Ecto neural progenitor cell (in vitro differentiated cells): ENCODE measurements around the gene FAM120A.
A peak's percentile ranks its signal among the peaks of the same experiment; 100 is the strongest.

Experiments used
- DNase-seq: peaks from one replicate; pipeline ENCODE4 v3.0.0-alpha.2; 2018; ENCODE audit warnings: low spot score

The FAM120A gene

GRCh38 chr9:93557366-93558137, 106.1 kb downstream of the FAM120A start:
- no peak for DNase-seq

- DNase-seq, result no peak
Observed at GRCh38 chr9:93558503-93558902, 107.0 kb downstream of the FAM120A start.

DNA sequence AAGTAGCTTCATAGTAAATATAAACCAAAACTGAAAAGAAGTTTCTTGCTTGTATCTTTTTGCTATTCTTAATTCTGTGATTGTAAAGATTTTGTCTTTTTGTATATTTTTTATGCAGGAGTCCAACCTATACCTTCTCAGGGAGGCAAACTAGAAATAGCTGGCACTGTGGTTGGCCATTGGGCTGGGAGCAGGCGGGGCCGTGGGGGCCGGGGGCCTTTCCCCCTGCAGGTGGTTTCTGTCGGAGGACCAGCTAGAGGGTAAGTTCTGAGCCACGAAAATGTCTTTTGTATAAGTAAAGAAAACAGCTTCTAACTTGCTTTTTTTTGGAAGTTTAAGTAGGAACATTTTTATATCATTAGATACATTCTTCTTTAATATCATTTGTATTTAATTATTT, 109.5 kb downstream of the FAM120A start:
- no peak for DNase-seq

- DNase-seq, result no peak
Observed at GRCh38 chr9:93562157-93562556, 110.7 kb downstream of the FAM120A start.

GRCh38 chr9:93565089-93565488, 113.6 kb downstream of the FAM120A start:
- no peak for DNase-seq

DNA sequence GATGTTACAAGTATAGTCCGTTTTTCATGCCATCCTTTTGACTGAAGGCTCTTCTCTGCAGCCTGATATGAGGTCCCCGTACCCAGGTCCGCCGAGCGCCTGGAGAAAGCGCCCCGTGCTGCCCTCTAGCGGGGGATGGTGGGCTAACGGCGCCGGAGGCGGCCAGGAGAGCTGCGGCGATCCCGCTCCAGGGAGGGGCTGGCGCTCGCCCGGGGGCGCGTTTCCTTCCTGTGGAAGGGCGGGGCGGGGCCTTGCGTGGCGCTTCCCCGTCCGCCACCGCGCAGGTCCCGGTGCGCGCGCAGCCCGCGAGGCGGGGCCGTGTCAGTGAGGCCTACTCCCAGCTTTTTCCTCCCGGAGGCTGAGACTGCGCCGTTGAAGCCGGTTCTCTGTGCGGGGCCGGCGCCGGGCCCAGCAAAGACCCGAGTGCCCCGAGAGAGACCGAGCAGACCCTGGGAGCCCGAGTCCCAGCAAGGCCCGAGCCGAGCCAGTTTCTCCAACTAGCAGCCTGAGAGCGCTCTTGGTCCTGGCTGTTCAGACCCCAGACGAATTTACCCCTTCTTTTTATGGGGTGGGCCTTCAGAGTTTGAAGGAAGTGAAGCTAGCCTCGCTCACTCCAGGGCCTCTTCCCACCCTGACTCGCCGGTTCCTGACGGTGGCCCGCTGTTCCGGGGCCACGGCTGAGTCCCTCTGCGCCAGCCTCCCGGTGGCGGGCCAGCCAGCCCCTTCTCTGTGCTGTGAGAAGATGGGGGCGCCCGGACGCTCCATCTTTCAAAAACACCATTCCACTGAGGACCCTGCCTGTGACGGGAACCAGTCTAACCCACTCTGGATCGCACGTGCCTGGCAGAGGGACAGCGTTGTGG, 115.2 kb downstream of the FAM120A start:
- peak; percentile 99 for DNase-seq

GRCh38 chr9:93567271-93567959, 115.9 kb downstream of the FAM120A start:
- DNase-seq, result no peak

GRCh38 chr9:93568169-93568568, 116.7 kb downstream of the FAM120A start:
- no peak for DNase-seq

GRCh38 chr9:93569621-93570174, 118.2 kb downstream of the FAM120A start:
- no peak for DNase-seq

- DNase-seq, result no peak
Observed at GRCh38 chr9:93572221-93572620, 120.7 kb downstream of the FAM120A start.

GRCh38 chr9:93572636-93573515, 121.4 kb downstream of the FAM120A start:
- DNase-seq, result no peak

DNA sequence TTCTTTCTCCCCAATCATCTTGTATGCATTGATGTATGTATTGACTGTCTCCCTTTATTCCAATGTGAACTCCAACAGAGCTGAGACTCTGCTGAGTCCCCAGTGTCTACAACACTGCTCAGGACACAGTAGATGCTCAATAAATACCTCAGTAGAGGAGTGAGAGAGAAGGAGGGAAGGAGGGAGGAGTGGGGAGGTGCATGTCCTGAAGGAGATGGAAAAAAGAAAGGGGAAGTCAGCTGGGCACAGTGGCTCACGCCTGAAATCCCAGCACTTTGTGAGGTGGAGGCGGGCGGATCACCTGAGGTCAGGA, 122.0 kb downstream of the FAM120A start:
- DNase-seq, result no peak

GRCh38 chr9:93574091-93574899, 122.8 kb downstream of the FAM120A start:
- no peak for DNase-seq

- no peak for DNase-seq
Observed at GRCh38 chr9:93574900-93575795, 123.7 kb downstream of the FAM120A start.

- no peak for DNase-seq
Observed at GRCh38 chr9:93575796-93576257, 124.3 kb downstream of the FAM120A start.

DNA sequence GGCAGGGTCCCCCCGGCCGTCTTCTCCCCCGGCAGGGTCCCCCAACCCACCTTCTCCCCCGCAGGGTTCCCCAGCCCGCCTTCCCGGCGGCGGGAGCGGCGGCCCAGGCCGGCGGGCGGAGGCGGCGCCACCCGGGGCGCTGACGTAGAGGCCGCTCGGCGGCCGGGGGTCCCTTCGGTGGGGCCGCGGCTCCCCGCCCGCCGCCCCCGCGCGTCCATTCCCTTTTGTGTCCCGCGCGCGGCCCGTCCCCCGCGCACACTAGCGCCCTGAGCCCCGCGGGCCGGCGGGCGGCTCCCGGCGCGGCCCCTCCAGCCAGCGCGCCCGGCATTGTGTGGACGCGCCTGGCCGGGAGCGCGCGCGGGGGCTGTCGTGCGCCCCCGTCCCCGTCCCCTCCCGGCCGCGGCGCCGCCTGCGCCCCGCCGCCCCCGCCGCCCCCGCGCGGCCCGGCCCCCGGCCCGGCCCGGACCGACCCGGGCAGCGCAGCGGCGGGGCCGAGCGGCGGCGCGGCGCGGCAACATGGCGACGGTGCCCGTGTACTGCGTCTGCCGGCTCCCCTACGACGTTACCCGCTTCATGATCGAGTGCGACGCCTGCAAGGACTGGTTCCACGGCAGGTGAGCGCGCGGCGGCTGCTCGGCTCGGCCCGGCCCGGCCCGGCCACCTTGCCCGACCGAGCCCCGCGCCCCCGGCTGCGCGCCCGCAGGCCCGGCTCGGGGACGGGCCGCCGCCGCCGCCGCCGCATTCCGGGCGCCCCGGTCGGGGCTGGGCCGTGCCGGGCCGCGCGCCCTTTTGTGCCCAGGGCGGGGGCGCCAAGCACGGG, 125.0 kb downstream of the FAM120A start, which contains the start of gene PHF2:
PHF2 (plus strand) TSS at position 327 of the 820 bp plus-strand sequence; CDS start at position 517, 190 bp downstream.
- no peak for DNase-seq

DNA sequence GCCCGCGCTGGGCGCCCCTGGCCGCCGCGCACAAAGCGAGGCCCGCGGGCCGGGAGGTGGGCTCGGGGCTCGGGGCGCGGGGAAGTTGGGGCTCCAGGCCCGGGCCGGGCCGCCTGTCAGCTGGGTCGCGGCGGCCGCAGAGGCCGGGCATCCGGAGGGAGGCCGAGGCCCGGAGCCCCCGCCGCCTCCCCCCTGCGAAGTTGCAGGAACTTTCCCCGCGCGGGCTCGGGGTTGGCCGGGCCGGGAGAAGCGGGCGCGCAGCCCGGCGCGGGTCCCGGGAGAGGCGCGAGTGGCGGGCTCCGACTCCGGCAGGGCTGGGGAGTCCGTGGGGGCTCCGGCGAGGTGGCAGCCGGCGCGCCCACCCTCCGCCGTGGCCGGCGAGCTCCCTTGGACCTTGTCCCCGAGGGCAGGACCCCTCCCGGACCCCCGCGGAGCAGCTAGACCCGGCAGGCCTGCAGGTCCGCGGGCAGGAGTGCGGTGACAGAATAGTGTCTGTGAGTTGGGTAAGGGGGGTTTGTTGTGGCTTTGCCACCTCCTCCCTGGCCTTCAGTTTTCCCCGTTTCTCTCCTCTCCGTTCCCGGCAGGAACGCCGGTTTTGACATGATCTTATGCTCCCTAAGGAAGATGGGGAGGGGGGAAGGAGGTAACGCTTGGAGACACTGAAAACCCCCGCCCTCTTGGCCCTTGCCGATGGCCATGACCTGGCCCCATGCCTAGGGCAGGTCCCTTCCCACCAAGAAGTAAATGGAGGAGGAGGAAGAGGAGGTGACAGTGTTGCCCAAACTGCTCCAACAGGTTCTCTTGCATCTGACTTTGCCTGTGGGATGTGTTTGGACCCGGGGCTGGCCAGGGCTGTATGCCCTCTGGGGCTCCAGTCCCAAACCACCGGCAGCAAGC, 125.8 kb downstream of the FAM120A start:
- DNase-seq, result no peak
